HUES64 (cell line): ENCODE results near the gene LYRM4.

Experiments
- H3K27ac ChIP-seq: 2 replicates; pipeline ENCODE4 v1.7.0; 2013; ENCODE audit warnings: low read depth, low read length, inconsistent platforms
- H3K27me3 ChIP-seq: 2 replicates; pipeline ENCODE4 v1.6.1; 2013; ENCODE audit warnings: mild to moderate bottlenecking, low read length; ENCODE audit not compliant: insufficient read depth
- H3K36me3 ChIP-seq: 2 replicates; pipeline ENCODE4 v1.6.1; 2013; ENCODE audit warnings: mild to moderate bottlenecking, low read length; ENCODE audit not compliant: insufficient read depth
- H3K4me1 ChIP-seq: 2 replicates; pipeline ENCODE4 v1.6.1; 2013; ENCODE audit warnings: mild to moderate bottlenecking, low read length, moderate library complexity; ENCODE audit not compliant: insufficient read depth
- H3K4me3 ChIP-seq: 2 replicates; pipeline ENCODE4 v1.5.1; 2013; ENCODE audit warnings: mild to moderate bottlenecking, low read length, moderate library complexity
- H3K9ac ChIP-seq: 2 replicates; pipeline ENCODE4 v1.6.1; 2013; ENCODE audit warnings: mild to moderate bottlenecking, low read depth, low read length
- H3K9me3 ChIP-seq: 2 replicates; pipeline ENCODE4 v1.6.1; 2013; ENCODE audit warnings: low read depth, low read length; ENCODE audit not compliant: insufficient read depth
- WGBS: fragments of 150-250, 120-280 bp; methylation state at CpG from one replicate; pipeline ENCODE4 v1.1.7; 2013; ENCODE audit warnings: missing lambda C conversion rate; 5-methylcytosine and 5-hydroxymethylcytosine counted together

Gene LYRM4

DNA sequence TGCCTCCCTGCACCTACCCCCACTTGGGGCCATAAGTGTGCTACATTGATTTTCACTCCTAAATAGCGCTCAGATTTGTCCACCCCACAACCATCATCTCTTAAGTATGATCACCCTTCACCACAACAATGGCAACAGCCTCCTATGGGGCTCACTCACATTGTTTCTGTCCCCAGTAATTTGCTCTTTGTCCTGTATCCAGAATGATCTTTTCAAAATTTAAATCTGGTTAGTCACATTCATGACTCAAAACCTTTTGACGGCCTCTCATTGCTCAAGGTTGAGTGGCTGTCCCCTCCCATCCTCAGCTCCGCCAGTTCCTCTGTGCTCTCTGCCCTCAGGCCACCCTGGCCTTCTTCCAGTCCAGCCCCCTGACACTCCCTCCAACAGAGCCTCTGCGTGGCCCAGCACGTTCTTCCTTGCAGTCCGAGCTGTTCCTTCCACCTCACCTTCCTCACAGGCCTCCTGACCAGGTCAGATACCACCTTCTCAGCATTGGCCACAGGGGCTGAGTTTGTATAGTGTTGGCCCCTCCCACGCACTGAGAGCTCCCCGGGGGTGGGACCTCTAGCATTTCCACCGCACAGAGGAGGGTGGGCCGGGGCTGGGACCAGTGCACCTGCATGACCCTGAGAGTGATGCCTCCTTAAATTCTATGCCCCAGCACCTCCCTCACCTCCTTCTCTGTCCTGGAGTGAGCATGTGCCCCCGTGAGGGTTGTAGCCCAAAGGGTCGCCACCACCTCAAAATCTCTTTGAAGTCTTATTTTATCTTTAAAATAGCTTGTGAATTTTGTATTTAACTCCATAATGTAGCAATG is 178.1 kb downstream of the LYRM4 start:
- H3K9ac ChIP-seq: no peak overlapping the region
- no peak overlapping the region for H3K27ac ChIP-seq
- no peak overlapping the region for H3K4me3 ChIP-seq
- no peaks in the 10 kb centered on the region for H3K4me1 ChIP-seq
- WGBS: 70% methylated on average over 11 of the region's 12 CpGs
- no peaks in the 10 kb centered on the region for H3K36me3 ChIP-seq
- no peaks in the 10 kb centered on the region for H3K9me3 ChIP-seq
- peaks cover 64% of the 10 kb centered on the region for H3K27me3 ChIP-seq

DNA sequence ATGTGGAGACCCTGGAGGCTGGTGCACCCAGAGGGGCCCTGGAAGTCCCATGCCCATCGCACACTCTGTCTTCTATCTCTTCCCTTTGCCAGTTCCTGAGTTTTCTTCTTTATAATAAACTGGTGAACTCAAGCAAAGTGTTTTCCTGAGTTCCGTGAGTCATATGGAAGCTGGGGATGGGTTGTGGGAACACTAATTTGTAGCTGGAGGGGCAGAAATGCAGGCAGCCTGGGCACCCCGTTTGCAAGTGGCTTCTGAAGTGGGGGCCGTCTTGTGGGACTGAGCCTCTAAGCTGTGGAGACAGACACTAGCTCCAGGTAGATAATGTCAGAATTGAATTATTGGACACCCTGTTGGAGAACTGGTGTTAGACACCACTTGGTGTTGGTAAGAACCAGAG is 178.8 kb downstream of the LYRM4 start:
- H3K9me3 ChIP-seq: no peaks in the 10 kb centered on the region
- H3K4me1 ChIP-seq: no peaks in the 10 kb centered on the region
- peaks cover 56% of the 10 kb centered on the region for H3K27me3 ChIP-seq
- no peak overlapping the region for H3K9ac ChIP-seq
- WGBS: 87% methylated on average over 4 of the region's 4 CpGs
- no peak overlapping the region for H3K4me3 ChIP-seq
- H3K27ac ChIP-seq: no peak overlapping the region
- no peaks in the 10 kb centered on the region for H3K36me3 ChIP-seq

DNA sequence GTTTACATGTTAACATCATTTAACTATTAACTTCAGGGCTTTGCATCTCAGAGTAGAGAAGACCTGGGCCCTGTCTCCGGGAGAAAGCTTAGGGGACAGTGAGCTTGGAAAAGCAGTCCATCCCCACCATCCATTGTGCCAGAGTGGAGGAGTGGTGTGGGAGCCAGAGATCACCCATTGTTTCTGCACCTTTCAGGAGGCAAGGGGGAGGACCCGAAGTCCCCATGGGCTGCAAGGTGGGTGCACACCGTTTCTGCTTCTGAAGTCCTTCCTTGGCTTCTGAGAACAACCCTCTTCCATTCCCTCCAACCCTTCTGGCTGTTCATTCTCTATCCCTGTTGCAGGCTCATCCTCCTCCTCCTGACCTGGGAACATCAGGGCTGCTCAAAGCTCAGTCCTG is 179.6 kb downstream of the LYRM4 start:
- no peak overlapping the region for H3K9ac ChIP-seq
- H3K9me3 ChIP-seq: no peaks in the 10 kb centered on the region
- H3K27me3 ChIP-seq: peaks cover 48% of the 10 kb centered on the region
- H3K4me3 ChIP-seq: no peak overlapping the region
- H3K4me1 ChIP-seq: no peaks in the 10 kb centered on the region
- WGBS: 89% methylated on average over 2 of the region's 3 CpGs
- no peak overlapping the region for H3K27ac ChIP-seq
- H3K36me3 ChIP-seq: no peaks in the 10 kb centered on the region

DNA sequence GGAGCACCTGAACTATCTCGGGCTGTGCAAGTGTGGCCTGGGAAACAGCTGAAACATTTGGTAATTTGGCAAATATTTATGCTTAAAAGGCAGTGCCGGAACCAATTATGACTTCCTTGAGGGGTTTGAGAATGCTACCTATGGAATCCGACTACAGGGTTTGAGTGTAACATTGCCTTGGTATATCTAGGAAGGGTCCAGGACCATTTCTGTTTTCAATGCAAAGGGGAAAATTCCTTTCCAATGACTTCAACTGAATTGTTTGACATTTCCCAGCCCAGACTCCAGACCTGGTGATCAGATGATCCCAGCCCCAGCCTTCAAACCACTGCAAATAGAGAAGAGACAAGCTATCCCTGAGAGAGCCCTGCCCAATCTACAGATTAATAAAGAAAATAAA is 180.2 kb downstream of the LYRM4 start:
- Histone ChIP-seq H3K4me1 (no peaks in the 10 kb centered on the region), H3K36me3 (no peaks in the 10 kb centered on the region), H3K9me3 (no peaks in the 10 kb centered on the region), H3K27me3 (peaks cover 42% of the 10 kb centered on the region), H3K9ac (no peak overlapping the region), H3K4me3 (no peak overlapping the region), H3K27ac (no peak overlapping the region)
- 76% methylated on average over 3 of the region's 3 CpGs for WGBS

DNA sequence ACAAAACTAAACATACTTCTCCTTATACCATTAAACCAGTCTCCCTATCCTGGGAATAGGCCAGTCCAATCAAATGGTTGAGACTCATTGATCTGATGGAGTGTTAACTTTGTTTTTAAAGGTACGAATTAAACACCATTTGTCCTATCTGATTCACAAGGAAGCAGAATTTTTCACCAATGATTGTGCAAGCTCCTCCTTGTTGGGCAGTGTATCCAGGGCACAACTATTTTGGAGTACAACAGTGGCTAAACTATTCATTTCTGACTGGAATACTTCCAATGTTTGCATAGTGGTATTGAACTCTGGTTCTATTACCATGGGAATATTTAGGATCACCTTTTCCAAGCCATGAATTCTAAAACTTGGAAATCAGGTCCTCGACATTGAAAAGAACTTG is 181.1 kb downstream of the LYRM4 start:
- 96% methylated on average over 2 of the region's 2 CpGs for WGBS
- H3K27ac ChIP-seq: no peak overlapping the region
- H3K4me3 ChIP-seq: no peak overlapping the region
- H3K4me1 ChIP-seq: no peaks in the 10 kb centered on the region
- H3K36me3 ChIP-seq: no peaks in the 10 kb centered on the region
- H3K9ac ChIP-seq: no peak overlapping the region
- H3K9me3 ChIP-seq: no peaks in the 10 kb centered on the region
- peaks cover 33% of the 10 kb centered on the region for H3K27me3 ChIP-seq

DNA sequence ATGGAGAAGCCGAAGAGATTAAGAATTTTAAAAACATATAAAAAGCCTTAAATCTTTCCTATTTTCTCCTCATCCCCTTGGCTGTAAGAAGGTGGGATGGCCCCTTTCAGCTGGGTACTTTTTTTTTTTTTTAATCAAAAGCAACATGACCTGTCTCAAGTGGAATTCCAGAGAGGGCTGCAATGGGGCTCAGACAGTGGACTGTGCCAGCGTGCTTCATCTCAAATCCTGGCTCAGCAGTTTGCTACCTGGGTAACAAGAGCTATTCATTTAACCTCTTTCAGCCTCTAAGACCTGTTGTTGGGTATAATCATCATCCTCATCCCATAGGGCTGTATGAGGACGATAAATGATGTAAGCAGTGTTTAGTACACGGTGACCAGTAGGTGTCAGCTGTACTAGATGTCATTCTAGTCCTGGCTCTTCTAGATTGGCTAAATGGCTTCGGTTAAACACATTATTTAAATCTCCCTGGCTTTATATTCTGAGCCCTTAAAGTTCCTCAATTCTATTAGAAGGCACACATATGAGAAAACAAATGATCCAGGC is 182.6 kb downstream of the LYRM4 start:
- no peaks in the 10 kb centered on the region for H3K9me3 ChIP-seq
- H3K36me3 ChIP-seq: no peaks in the 10 kb centered on the region
- H3K4me3 ChIP-seq: no peak overlapping the region
- H3K4me1 ChIP-seq: no peaks in the 10 kb centered on the region
- peaks cover 18% of the 10 kb centered on the region for H3K27me3 ChIP-seq
- H3K27ac ChIP-seq: no peak overlapping the region
- no peak overlapping the region for H3K9ac ChIP-seq
- 82% methylated on average over 4 of the region's 5 CpGs for WGBS

DNA sequence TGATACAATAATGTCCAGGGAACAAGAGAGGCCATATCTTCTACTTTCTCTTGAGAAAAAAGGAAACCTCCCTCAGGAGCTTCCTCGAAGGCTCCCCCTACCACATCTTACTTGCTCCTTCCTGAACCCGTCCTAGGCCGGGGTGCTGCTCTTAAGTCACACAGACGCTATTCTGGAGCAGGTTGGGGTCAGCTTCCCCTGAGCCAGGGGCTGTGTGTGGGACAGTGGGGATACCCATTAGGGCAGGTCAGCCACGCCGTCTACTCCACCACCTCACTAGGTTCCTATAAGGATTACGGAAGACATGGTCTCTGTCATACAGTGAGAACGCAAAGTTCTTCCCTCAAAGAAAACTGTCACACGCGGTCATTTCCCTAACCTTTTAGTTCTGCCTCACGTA is 183.8 kb downstream of the LYRM4 start:
- H3K9me3 ChIP-seq: no peaks in the 10 kb centered on the region
- WGBS: 94% methylated on average over 11 of the region's 11 CpGs
- H3K4me1 ChIP-seq: no peaks in the 10 kb centered on the region
- H3K27me3 ChIP-seq: peaks cover 6% of the 10 kb centered on the region
- H3K27ac ChIP-seq: no peak overlapping the region
- no peak overlapping the region for H3K9ac ChIP-seq
- H3K4me3 ChIP-seq: no peak overlapping the region
- H3K36me3 ChIP-seq: no peaks in the 10 kb centered on the region

DNA sequence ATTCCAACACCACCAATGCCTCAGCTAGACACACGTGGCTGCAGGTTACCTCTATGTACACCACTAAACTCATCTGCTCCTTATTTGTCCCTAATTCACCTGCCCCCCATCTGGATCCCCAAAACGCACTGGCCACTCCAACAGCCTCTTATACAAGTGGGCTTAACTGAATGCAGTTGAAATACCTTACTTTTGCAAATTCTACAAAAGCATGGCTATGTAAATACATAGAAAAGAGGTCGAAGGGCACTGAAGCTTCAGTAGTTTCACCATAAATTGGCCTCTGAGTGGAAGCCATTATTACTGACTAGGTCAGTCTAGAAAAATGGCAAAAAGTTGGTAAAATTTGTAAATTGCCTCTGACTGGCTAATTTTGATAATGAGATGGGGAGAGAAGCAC is 186.8 kb downstream of the LYRM4 start:
- no peak overlapping the region for H3K27ac ChIP-seq
- WGBS: 85% methylated on average over 3 of the region's 3 CpGs
- no peaks in the 10 kb centered on the region for H3K9me3 ChIP-seq
- H3K9ac ChIP-seq: no peak overlapping the region
- H3K27me3 ChIP-seq: no peaks in the 10 kb centered on the region
- H3K36me3 ChIP-seq: no peaks in the 10 kb centered on the region
- H3K4me1 ChIP-seq: no peaks in the 10 kb centered on the region
- H3K4me3 ChIP-seq: no peak overlapping the region

DNA sequence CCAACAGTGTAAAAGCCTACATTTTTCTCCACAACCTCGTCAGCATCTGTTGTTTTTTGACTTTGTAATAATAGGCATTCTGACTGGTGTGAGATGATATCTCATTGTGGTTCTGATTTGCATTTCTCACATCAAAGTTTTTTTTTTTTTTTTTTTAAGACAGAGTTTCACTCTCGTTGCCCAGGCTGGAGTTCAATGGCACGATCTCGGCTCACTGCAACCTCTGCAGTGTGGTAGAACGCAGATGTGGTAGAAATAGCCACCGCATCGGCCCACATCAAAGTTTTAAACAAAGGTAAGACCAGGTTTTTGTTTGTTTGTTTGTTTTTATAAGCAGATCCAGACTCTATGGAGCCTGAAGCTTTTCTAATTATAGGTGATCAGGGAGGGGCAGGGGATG is 188.3 kb downstream of the LYRM4 start:
- Histone ChIP-seq H3K4me1 (no peaks in the 10 kb centered on the region), H3K27ac (no peak overlapping the region)
- 94% methylated on average over 6 of the region's 7 CpGs for WGBS

DNA sequence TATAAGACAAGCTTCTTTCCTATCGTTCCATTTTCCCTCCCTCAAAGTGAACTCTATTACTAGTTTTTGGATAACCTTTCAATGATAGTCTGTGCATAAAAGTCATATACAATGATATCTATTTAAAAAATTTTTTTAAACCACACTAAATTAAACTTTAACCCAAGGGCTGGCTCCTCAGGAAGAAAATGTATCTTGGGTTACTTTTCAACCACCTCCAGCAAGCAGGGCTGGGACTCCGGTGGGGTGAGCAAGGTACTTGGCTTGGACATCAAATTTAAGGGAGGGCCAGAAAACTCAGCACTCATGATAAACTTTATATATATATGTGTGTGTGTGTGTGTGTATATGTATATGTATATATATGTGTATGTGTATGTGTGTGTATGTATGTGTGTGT is 189.5 kb downstream of the LYRM4 start:
- no CpG with 5 or more reads among the region's 2 CpGs for WGBS
- no peak overlapping the region for H3K27ac ChIP-seq
- H3K27me3 ChIP-seq: no peaks in the 10 kb centered on the region
- no peaks in the 10 kb centered on the region for H3K4me1 ChIP-seq
- no peak overlapping the region for H3K9ac ChIP-seq
- H3K36me3 ChIP-seq: no peaks in the 10 kb centered on the region
- H3K9me3 ChIP-seq: 0 out of 2 replicates have a peak, but pooled peaks cover 5% of the 10 kb centered on the region
- no peak overlapping the region for H3K4me3 ChIP-seq

More for the DNA sequence above, 188.3 kb downstream of the LYRM4 start:
- no peak overlapping the region for H3K9ac ChIP-seq
- H3K36me3 ChIP-seq: no peaks in the 10 kb centered on the region
- H3K27me3 ChIP-seq: no peaks in the 10 kb centered on the region
- H3K9me3 ChIP-seq: 0 out of 2 replicates have a peak, but pooled peaks cover under 1% of the 10 kb centered on the region
- H3K4me3 ChIP-seq: no peak overlapping the region

DNA sequence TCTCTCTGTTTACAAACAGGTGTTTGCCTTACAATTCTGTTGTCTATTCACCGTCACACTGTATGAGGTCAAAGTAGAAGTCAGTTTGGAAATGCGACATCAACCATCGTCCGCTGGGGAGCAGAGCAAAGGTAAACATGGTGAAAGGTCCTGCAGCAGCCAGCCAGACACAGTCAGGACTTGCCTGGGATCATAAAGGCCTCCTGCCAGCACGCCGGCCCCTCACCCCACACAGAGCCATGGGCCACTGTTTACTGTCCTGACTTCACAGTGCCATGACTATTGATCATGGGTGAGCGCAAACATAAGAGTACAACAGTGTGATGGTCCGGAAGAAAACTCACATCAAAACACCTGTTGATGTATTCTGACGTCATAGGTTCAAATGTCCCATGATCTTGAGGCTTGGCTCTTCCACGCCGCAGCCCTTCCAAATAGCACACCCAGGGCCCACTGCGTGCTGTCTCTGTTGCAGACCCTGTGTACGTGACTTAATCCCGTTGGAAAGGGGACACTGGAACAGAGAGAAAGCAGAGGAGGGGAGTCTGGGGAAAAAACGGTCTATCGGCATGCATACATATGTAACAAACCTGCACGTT is 192.5 kb downstream of the LYRM4 start:
- 0 out of 2 replicates have a peak, but pooled peaks cover 5% of the 10 kb centered on the region for H3K9me3 ChIP-seq
- H3K9ac ChIP-seq: no peak overlapping the region

More for the DNA sequence above, 192.5 kb downstream of the LYRM4 start:
- 94% methylated on average over 17 of the region's 17 CpGs for WGBS
- Histone ChIP-seq H3K27ac (no peak overlapping the region), H3K4me3 (no peak overlapping the region), H3K4me1 (no peaks in the 10 kb centered on the region), H3K27me3 (no peaks in the 10 kb centered on the region), H3K36me3 (no peaks in the 10 kb centered on the region)
